Measurements from ENCODE around the gene SOX15.
"Not testable (repeated sequence)": the region's sequence is repeated elsewhere in the genome, so short reads cannot be mapped to it uniquely, and the experiment has no call there.

SOX15 gene

GRCh38 chr17:7589891-7590691 lies at the start of gene SOX15:
TSS of gene SOX15 (minus strand) at chr17:7590094. CDS start at chr17:7589676, 418 bp downstream.
- DNase-seq: no peak

DNA sequence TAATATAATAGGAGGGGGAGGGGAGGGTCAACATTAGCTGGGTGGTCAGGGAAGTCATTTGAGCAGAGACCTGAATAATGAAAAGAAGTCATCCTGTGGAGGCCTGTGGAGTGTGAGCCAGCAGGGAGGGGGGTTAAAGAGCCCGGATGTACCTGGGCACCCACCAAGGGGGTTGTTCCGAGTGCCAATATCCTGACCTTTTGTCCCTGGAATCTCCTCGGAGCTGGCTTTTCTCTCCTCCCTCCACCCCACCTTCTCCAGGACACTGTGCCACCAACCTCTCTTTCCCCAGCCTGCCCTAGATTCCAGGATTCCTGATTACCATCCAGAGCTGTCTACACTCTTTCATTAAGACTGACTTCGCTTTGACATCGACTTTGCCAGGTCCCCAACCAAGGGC lies 46.3 kb upstream of the SOX15 start:
- DNase-seq: no peak

DNA sequence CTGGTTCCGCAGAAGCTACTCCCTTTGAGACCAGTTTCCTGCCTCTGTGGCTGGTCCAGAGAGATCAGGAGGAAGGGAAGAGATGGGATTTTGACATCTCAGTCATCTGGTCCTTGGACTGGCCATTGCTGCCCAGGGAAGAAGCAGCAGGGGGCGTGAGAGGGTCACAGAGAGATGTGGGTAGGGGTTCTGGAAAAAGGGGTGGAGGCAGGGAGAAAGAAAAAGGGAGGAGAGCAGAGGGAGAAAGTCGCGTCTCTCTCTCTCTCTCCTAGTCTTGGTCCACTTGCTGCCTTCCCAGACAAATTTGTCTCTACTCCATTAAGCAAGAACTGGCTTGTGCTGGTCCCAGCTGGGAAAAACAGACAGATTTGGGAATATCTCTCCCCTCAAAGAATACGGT lies 44.5 kb upstream of the SOX15 start:
- no peak for DNase-seq

- DNase-seq: no peak
Observed at GRCh38 chr17:7633093-7633492, 43.2 kb upstream of the SOX15 start.

DNA sequence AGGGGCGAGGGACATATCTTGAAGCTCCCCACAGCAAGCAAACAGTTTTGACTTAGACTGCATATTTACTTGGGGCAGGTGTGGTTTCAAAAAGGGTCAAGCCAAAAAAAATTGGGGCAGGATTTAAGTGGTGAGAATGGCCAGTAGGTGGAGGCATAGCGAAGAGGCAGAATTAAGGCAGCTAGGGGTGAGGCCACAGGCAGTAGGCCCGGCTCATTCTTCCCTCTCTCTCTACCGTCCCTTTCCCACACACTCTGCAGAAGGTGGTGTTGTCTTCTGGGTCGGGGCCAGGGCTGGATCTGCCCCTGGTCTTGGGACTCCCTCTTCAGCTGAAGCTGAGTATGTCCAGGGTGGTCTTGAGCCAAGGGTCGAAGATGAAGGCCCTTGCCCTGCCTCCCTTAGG lies 42.6 kb upstream of the SOX15 start:
- DNase-seq: peak; percentile 16

DNA sequence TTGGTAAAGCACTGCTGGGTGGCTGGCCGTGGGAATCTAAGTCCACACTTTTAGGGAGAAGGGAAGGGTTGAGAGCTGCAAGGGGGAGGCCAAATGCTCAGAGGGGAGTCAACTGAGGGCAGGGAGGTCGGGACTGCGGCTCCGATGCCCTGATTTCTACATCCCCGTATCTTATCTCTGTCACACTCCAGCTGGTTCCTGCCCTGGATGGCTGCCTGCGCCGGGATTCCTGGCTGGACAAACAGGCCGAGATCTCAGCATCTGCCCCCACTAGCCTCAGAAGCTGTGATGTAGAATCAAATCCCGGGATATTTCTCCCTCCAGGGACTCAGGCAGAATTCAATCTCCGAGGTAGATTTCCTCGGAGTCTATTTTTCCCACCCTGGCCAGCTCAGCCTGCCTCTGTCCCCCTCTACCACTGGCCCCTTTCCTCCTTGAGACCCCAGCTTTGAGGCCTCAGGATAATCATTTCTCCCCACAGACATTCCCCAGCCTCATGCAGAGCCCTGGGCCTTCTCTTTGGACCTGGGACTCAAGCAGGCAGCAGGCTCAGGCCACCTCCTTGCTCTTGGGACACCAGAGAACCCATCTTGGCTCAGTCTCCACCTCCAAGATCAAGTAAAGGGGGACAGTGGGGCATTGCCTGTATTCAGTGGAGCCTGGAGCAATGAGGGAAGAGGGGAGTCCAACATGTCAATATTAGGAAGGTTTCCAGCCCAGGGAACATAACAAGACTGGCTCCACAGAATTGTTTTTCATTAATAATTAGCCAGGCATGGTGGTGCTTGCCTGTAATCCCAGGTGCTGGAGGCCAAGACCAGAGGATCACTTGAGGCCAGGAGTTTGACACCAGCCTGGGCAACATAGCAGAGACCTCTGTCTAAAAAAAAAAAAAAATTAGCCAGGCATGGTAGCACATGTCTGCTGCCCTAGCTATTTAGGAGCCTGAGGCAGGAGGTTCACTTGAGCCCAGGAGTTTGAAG lies 41.8 kb upstream of the SOX15 start:
- DNase-seq: no peak

DNA sequence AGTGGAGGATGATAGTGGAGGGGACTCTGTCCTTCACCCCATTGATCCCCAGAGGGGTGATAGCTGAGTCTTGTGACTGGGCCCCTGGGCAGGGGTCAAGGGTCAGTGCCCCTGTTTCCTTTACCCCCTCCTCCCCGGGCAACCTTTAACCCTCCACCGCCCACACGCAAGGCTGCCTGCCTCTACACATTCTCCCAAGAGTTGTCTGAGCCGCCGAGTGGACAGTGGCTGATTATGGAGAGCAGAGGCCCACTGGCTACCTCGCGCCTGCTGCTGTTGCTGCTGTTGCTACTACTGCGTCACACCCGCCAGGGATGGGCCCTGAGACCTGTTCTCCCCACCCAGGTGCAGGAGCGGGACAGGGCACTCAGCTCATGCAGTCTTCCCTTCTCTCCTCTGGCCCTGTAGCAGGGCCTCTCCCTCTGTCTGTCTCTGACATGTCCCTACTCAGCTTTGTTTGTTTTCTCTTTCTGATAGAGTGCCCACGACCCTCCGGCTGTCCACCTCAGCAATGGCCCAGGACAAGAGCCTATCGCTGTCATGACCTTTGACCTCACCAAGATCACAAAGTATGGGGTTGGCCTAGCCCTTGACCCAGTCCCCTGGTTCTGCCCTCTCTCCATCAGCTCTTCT lies 40.2 kb upstream of the SOX15 start, which contains the start of gene SHBG:
SHBG (plus strand) TSS at position 197 of the 633 bp plus-strand sequence; CDS start at position 235, 38 bp downstream.
- no peak for DNase-seq

DNA sequence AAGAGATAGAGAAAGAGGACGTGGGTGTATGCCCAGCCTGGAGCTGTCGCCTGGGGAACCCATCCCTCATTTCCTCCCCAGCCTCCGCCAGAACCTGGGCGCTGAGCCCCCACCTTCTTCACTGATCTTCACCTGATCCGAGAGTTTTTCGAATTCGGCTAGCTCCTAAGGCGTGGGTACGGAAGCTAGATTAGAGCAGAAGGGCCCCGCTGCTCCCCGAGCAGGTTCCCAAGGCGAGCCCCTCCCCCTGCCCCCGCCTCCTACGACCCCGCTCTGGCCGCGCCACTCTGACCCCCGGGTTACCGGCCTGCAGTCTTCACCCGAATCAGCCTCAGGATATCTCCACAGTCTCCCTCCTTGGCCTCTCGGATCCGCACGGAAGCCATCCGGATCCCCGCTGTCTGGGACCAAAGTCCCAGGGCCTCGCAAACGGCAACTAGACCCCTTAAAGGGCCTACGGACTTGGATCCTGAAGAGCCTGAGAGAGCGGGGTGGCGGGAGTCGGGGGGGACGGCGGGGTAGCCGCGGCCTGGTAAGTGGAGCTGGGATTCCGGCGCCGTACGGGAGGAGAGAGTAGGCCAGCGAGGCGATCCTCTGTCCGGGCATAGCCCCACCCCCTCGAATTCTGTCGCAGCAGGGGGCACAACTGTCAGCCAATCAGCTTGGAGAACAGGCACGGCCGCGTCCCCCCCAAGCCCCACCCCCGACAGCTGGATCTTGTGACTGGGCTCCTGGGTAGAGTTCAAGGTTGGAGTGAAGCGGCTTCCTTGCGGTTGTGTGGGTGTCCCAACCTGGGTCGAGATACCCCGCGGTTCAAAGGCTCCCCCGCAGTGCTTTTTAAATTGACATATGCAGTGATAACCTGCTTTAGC lies 37.6 kb upstream of the SOX15 start, which contains the start of gene SAT2:
SAT2 (minus strand) TSS at position 572 of the 872 bp plus-strand sequence; CDS start at position 386, 186 bp downstream.
- peak; percentile 95 for DNase-seq

DNA sequence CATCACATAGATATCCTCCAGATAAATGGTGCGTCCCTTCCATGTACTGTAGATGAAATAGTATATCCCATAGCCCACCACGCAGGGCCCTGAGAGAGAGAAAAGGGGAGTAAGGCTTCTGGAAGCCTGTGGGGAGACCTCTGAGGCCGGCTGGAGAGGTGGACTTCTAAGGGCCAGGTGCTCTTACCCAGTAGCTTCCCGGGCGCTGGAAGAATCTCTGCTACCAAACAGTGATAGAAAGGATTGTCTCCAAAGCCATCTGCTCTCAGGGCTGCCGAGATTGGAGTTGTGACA lies 37.0 kb upstream of the SOX15 start:
- no peak for DNase-seq

GRCh38 chr17:7626307-7626706 lies 36.4 kb upstream of the SOX15 start:
- DNase-seq: no peak

DNA sequence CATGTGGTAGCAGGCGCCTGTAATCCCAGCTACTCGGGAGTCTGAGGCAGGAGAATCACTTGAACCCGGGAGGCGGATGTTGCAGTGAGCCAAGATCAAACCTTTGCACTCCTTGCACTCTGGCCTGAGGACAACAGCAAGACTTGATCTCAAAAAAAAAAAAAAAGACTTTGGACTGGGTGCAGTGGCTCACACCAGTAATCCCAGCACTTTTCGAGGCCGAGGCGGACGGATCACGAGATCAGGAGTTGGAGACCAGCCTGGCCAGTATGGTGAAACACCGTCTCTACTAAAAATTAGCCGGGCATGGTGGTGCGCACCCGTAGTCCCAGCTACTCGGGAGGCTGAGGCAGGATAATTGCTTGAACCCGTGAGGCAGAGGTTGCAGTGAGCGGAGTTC lies 35.9 kb upstream of the SOX15 start:
- not testable (repeated sequence) for DNase-seq

DNA sequence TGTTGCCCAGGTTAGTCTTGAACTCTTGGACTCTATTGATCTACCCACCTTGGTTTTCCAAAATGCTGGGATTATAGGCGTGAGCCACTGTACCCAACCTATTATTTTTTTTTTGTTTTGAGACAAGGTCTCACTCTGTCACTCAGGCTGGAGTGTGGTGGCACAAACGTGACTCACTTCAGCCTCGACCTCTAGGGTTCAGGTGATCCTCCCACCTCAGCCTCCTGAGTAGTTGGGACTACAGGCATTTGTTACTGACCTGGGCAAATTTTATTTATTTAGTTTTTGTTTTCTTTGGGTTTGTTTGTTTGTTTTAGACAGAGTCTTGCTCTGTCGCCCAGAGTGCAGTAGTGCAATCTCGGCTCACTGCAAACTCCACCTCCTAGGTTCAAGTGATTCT lies 33.8 kb upstream of the SOX15 start:
- no peak for DNase-seq

- DNase-seq: no peak
Observed at GRCh38 chr17:7620835-7621234, 30.9 kb upstream of the SOX15 start.

GRCh38 chr17:7618608-7619007 lies 28.7 kb upstream of the SOX15 start:
- no peak for DNase-seq

DNA sequence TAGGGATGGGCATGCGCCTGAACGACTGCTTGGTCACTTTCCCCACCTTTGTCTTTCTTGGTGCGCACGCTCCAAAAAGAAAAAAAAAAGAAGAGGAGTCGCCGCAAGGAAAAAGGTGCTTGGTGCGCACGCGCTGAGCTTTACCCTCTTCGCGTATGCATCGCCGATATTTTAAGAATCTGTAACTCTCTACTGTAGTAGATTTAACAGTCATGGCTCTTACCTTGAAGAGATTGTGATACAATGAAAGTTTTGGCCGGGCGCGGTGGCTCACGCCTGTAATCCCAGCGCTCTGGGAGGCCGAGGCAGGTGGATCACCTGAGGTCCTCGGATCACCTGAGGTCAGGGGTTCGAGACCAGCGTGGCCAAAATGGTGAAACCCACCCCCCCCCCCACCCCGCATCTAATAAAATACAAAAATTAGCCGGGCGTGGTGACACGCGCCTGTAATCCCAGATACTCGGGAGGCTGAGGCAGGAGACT lies 25.4 kb upstream of the SOX15 start:
- DNase-seq: no peak

- DNase-seq: peak; percentile 100
Observed at GRCh38 chr17:7614425-7615264, 24.8 kb upstream of the SOX15 start, which contains the start of gene FXR2. TSS of gene FXR2 (minus strand) at chr17:7614897. CDS start at chr17:7614532, 365 bp downstream.

DNA sequence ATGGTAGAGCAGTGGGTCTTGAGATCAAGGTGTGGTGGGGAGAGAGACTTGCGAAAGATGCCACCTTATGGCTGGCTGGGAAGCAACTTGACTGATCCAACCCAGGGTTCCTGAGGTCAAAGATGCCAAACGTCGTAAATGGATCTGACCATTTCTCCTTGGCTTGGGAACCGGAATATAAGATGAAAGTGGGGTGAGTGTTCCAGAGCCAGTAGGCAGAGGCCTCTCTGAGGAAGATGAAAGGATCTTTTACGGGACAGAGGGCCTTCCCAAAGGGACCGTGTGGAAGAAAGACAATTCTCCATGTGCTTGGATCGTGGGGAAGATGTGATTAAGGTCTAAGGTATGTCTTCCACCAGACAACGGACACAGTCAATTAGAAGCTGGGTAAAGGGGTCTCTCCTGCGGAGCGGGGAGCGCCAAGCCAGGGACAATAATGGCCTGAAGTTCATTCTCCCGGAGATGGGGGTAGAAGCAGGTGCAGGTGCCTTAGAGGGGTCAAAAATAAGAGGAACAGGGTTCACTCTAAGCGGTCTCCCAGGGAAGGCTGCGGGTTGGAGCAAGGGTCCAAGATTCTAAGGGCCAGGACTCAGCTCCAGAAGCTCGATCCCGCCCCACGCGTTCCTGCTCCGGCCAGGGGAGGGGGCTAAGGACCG lies 24.0 kb upstream of the SOX15 start:
- no peak for DNase-seq

DNA sequence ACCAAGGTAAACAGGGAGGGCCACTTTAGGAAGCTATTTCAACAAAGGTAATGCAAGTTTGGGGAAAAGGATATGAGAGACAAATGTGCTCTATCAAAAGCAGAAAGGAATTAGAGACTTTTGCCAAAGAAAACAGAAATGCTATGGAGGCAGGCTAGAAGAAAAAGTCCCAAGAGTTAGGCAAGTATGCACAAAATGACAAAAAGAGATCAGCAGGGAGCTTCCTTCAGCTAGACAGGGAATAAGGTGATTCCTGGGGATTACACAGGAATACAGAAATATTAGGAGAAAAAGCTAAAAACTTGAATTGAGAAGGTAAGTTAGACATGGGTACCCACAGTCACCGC lies 22.4 kb upstream of the SOX15 start:
- DNase-seq: no peak

DNA sequence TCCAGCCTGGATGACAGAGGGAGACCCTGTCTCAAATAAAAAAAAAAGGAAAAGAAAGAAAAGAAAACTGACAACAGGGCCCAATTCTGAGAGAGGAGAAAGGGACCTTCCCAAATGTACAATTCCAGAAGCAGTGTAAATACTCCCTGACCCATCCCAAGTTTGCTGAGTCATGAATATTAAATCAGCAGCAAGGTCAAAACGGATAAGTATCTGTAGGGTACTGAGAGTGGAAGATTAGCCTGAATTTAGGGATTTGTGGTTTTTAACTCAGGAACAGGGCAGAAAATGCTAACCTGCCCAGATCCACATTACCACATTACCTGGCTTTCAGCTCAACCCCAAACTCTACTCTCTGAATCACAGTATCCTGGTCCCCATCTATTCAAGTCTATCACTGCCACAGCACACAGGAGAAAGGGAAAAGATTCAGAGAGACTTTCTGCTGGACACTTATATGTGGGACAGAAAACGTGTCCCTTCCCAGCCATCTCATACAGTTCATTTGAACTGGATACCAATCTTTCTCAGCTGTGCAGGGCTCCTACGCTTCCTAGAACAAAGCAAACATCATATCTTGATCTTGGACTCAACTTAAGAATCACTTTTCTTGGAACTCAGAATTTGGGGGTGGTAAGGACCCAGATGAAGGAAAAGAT lies 21.9 kb upstream of the SOX15 start:
- no peak for DNase-seq

- DNase-seq: no peak
Observed at GRCh38 chr17:7610641-7611040, 20.7 kb upstream of the SOX15 start.

All from NCI-H748 treated with DMSO at 0.1 percent for 48 hours (cell line).